Measurements from ENCODE around the gene KRT73. TPM values are rescaled to one million over a fixed set of nuclear protein-coding genes. Genes with fewer than 3 reads are reported as not detected.
A peak's percentile ranks its signal among the peaks of the same experiment; 100 is the strongest.

Gene KRT73
- 10 to 100 TPM; 12.4 to 92.9 (median 23.3) TPM for total RNA-seq
- 3.7 TPM for total RNA-seq (2013)

GRCh38 chr12:52618216-52618615 lies at the start of gene KRT73:
KRT73 (minus strand) TSS chr12:52618559; CDS start chr12:52618524, 35 bp downstream.
- Mint-ChIP-seq H3K9me3 (no peaks in the 10 kb centered on the region), H3K36me3 (peaks cover 8% of the 10 kb centered on the region), H3K4me1 (peaks cover 45 to 64% of the 10 kb centered on the region in 2 donors), H3K27me3 (ENCODE audit: low read depth in 2 of 2) (peaks cover 0 to 12% of the 10 kb centered on the region in 2 donors), H3K4me3 (no peak within 1 kb of the TSS), H3K27ac (peak within 1 kb of the TSS in 1 of 2 donors; percentile 33)
- Histone ChIP-seq H3K27me3 (ENCODE audit: control insufficient read depth, insufficient read depth, low read length) (no peaks in the 10 kb centered on the region), H3K9me3 (ENCODE audit: control insufficient read depth, insufficient read depth, low read length) (no peaks in the 10 kb centered on the region), H3K36me3 (ENCODE audit: control insufficient read depth, insufficient read depth, low read length) (no peaks in the 10 kb centered on the region), H3K4me3 (ENCODE audit: low read length) (no peak within 1 kb of the TSS), H3K4me1 (ENCODE audit: control insufficient read depth, insufficient read depth, low read length) (peaks cover 10% of the 10 kb centered on the region), H3K27ac (ENCODE audit: low read length) (no peak within 1 kb of the TSS)
- WGBS (ENCODE audit: insufficient coverage) = 95% methylated on average over 14 of the region's 14 CpGs
- intact Hi-C loops (cut with micrococcal nuclease) = no loop called here
- ATAC-seq (no peak), DNase-seq (no peak)
- TF ChIP-seq CTCF (IDR thresholded peaks at IDR 0.05) = no peak

GRCh38 chr12:52667931-52668330 lies 49.6 kb upstream of the KRT73 start:
- Mint-ChIP-seq H3K27me3 (ENCODE audit: low read depth in 2 of 2) (peaks cover 0 to 3% of the 10 kb centered on the region in 2 donors), H3K4me1 (peaks cover 6 to 21% of the 10 kb centered on the region in 2 donors), H3K27ac (peak overlapping the region in 1 of 2 donors; percentile 12), H3K36me3 (no peaks in the 10 kb centered on the region), H3K9me3 (no peaks in the 10 kb centered on the region), H3K4me3 (no peak overlapping the region)
- no peak overlapping the region for H3K4me3 ChIP-seq (ENCODE audit: low read length)
- TF ChIP-seq CTCF (IDR thresholded peaks at IDR 0.05) = no peak
- no peaks in the 10 kb centered on the region for H3K4me1 ChIP-seq (ENCODE audit: control insufficient read depth, insufficient read depth, low read length)
- intact Hi-C loops (cut with micrococcal nuclease) = no loop called here
- no peak for DNase-seq
- H3K27me3 ChIP-seq (ENCODE audit: control insufficient read depth, insufficient read depth, low read length) = no peaks in the 10 kb centered on the region
- no peaks in the 10 kb centered on the region for H3K36me3 ChIP-seq (ENCODE audit: control insufficient read depth, insufficient read depth, low read length)
- ATAC-seq = no peak
- H3K9me3 ChIP-seq (ENCODE audit: control insufficient read depth, insufficient read depth, low read length) = no peaks in the 10 kb centered on the region
- WGBS (ENCODE audit: insufficient coverage) = 83% methylated on average over 7 of the region's 7 CpGs
- no peak overlapping the region for H3K27ac ChIP-seq (ENCODE audit: low read length)

DNA sequence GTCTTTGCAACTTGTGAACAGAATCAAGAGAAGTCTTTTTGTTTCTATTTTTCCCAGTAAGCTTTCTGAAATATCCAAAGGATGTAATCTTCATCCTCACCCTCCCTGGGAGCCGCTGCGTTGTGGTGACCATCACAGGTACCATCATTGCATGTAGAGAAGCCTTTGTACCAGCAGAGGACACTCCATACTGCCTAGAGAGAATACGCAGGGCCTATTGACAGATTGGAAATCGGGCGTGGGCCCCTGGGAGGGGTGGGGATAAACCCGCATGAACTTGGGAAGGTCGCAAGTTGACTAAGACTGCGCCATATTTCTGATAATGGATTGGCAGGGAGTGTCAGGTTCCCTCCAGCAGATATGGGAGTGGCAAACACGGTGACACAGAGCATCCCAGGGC lies 49.1 kb upstream of the KRT73 start:
- no peak overlapping the region for H3K4me3 ChIP-seq (ENCODE audit: low read length)
- Mint-ChIP-seq H3K9me3 (no peaks in the 10 kb centered on the region), H3K27ac (no peak overlapping the region), H3K36me3 (no peaks in the 10 kb centered on the region), H3K4me3 (no peak overlapping the region), H3K4me1 (peaks cover 10 to 26% of the 10 kb centered on the region in 2 donors), H3K27me3 (ENCODE audit: low read depth in 2 of 2) (peaks cover 0 to 3% of the 10 kb centered on the region in 2 donors)
- TF ChIP-seq CTCF (IDR thresholded peaks at IDR 0.05) = no peak
- H3K4me1 ChIP-seq (ENCODE audit: control insufficient read depth, insufficient read depth, low read length) = peaks cover 2% of the 10 kb centered on the region
- no peaks in the 10 kb centered on the region for H3K27me3 ChIP-seq (ENCODE audit: control insufficient read depth, insufficient read depth, low read length)
- H3K9me3 ChIP-seq (ENCODE audit: control insufficient read depth, insufficient read depth, low read length) = no peaks in the 10 kb centered on the region
- DNase-seq = no peak
- WGBS (ENCODE audit: insufficient coverage) = 81% methylated on average over 9 of the region's 9 CpGs
- intact Hi-C loops (cut with micrococcal nuclease) = no loop called here
- H3K36me3 ChIP-seq (ENCODE audit: control insufficient read depth, insufficient read depth, low read length) = no peaks in the 10 kb centered on the region
- no peak overlapping the region for H3K27ac ChIP-seq (ENCODE audit: low read length)
- ATAC-seq = no peak

- Histone ChIP-seq H3K27ac (ENCODE audit: low read length) (no peak overlapping the region), H3K4me1 (ENCODE audit: control insufficient read depth, insufficient read depth, low read length) (peaks cover 10% of the 10 kb centered on the region), H3K4me3 (ENCODE audit: low read length) (no peak overlapping the region), H3K27me3 (ENCODE audit: control insufficient read depth, insufficient read depth, low read length) (no peaks in the 10 kb centered on the region), H3K36me3 (ENCODE audit: control insufficient read depth, insufficient read depth, low read length) (no peaks in the 10 kb centered on the region), H3K9me3 (ENCODE audit: control insufficient read depth, insufficient read depth, low read length) (no peaks in the 10 kb centered on the region)
- Mint-ChIP-seq H3K36me3 (no peaks in the 10 kb centered on the region), H3K4me1 (peaks cover 19 to 35% of the 10 kb centered on the region in 2 donors), H3K9me3 (no peaks in the 10 kb centered on the region), H3K27ac (no peak overlapping the region), H3K4me3 (no peak overlapping the region), H3K27me3 (ENCODE audit: low read depth in 2 of 2) (peaks cover 0 to 3% of the 10 kb centered on the region in 2 donors)
- intact Hi-C loops (cut with micrococcal nuclease) = no loop called here
- DNase-seq = no peak
- no peak for ATAC-seq
- no peak for TF ChIP-seq CTCF (IDR thresholded peaks at IDR 0.05)
- 93% methylated on average over 3 of the region's 3 CpGs for WGBS (ENCODE audit: insufficient coverage)
Observed at GRCh38 chr12:52666471-52666870, 48.1 kb upstream of the KRT73 start.

Data from natural killer cell (primary cell).